Spleen (tissue), 7 donors: ENCODE data around the gene ZNF462.

Experiments
- POLR2A ChIP-seq, 3 donors: fragments of 450-650 bp; IDR thresholded peaks; one replicate each; pipeline ENCODE4 v1.5.1; 2017; ENCODE audit warnings: antibody characterized with exemption in 3 of 3, mild to moderate bottlenecking in 1 of 3
- POLR2AphosphoS5 ChIP-seq, 3 donors: sonication (generic); formaldehyde crosslinking; IDR thresholded peaks; one replicate each; pipeline ENCODE4 v1.5.1; 2017; ENCODE audit warnings: antibody characterized with exemption in 3 of 3
- TF ChIP-seq, protein P1 (sequence below), 11 experiments: fragments of 200-600 bp in 7 of 11; fragments of 450-650 bp in 4 of 11; sonication (generic) in 4 of 11; IDR thresholded peaks in 8 of 11; conservative IDR thresholded peaks in 3 of 11; 1 replicate in 7 of 11; 2 replicates in 4 of 11; pipeline versions ENCODE4 v1.4.0 to v1.8.0; 2016 to 2021; ENCODE audit warnings: antibody characterized with exemption in 11 of 11, inconsistent platforms in 4 of 11, mild to moderate bottlenecking in 1 of 11
- donor health status: DM: no; HTN: no; CAD: no; lungs with moderate emphysema.
- donor health status: DM: no; HTN: no; CAD: no.
- donor health status: DM: no; HTN: no; CAD: no.

DNA sequence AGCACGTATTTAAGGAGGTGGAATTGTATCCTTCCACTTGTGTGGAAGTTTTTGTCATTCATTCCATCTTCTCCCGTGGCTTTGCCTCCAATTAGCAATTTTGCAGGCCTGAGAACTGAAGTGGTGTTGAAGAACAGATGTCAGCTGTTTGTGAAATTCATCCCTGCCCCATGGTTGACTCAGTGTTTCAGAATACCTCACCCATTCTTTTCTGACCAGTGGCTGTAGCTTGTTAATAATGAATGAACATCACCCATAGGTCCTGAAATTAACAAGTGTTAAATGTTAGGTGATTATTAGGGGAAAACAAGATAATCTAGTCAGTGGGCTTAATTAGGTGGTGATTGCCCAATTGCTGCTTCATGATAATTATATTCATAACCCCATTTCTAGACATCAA, 11.7 kb downstream of the ZNF462 start:
- TF ChIP-seq, protein P1, sequence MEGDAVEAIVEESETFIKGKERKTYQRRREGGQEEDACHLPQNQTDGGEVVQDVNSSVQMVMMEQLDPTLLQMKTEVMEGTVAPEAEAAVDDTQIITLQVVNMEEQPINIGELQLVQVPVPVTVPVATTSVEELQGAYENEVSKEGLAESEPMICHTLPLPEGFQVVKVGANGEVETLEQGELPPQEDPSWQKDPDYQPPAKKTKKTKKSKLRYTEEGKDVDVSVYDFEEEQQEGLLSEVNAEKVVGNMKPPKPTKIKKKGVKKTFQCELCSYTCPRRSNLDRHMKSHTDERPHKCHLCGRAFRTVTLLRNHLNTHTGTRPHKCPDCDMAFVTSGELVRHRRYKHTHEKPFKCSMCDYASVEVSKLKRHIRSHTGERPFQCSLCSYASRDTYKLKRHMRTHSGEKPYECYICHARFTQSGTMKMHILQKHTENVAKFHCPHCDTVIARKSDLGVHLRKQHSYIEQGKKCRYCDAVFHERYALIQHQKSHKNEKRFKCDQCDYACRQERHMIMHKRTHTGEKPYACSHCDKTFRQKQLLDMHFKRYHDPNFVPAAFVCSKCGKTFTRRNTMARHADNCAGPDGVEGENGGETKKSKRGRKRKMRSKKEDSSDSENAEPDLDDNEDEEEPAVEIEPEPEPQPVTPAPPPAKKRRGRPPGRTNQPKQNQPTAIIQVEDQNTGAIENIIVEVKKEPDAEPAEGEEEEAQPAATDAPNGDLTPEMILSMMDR (IDR thresholded peaks at IDR 0.05 in 8 of 11, conservative IDR thresholded peaks at IDR 0.05 in 3 of 11): no peak
- TF ChIP-seq POLR2A (IDR thresholded peaks at IDR 0.05): no peak
- no peak for TF ChIP-seq POLR2AphosphoS5 (IDR thresholded peaks at IDR 0.05)
